HG03575 (cell line): ENCODE data around the gene PTCD3.

Experiments used
- ATAC-seq: cut with Tn5 transposase; IDR thresholded peaks from one replicate; pipeline ENCODE4 v1.9.1; 2021; ENCODE audit not compliant: unreplicated experiment, insufficient number of reproducible peaks, low FRiP score; ENCODE audit errors: extremely low read depth

The PTCD3 gene

DNA sequence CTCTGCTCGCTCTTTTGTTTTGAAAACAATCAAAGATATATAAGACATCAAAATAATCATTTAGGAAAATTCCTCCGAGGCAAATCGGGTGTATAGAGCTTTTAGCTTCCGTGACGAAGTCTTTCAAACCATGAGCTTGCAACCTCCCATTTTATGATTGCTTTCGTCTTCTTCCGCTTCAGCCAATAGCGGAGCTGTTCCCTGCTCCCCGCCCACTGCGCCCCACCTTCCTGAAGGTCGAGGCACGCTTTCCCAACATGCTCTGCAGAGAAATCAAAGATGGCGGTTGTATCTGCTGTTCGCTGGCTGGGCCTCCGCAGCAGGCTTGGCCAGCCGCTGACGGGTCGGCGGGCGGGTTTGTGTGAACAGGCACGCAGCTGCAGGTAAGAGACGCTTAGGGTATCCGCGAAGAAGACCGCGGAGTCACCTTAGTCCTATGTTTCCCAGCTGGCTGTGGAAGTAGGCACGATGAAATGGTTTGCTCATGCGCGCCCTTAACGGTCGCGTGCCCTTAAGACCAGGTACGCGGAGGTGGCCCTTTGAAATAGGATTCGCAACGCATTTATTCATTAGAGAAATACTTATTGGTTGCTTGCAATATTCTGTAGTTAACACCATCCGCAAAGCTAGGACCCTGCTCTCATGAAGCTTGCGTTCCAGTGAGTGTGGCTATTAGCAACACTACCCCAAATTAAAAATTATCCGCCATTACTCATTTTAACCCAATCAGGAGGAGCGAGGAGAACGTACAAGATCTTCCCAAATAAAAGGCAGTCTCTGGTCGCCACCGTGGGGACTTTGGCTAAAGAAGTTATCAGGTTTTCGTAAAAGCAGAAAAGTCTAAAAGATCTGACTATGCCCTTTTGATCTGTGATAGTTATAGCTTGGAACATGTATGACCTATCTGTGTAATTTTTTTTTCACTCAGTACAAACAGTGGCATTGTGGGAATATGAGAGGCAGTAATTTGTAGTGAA lies at the start of gene PTCD3:
PTCD3 (plus strand) TSS at position 267 of the 977 bp plus-strand sequence; CDS start at position 280, 13 bp downstream.
- ATAC-seq = peak; percentile 49

DNA sequence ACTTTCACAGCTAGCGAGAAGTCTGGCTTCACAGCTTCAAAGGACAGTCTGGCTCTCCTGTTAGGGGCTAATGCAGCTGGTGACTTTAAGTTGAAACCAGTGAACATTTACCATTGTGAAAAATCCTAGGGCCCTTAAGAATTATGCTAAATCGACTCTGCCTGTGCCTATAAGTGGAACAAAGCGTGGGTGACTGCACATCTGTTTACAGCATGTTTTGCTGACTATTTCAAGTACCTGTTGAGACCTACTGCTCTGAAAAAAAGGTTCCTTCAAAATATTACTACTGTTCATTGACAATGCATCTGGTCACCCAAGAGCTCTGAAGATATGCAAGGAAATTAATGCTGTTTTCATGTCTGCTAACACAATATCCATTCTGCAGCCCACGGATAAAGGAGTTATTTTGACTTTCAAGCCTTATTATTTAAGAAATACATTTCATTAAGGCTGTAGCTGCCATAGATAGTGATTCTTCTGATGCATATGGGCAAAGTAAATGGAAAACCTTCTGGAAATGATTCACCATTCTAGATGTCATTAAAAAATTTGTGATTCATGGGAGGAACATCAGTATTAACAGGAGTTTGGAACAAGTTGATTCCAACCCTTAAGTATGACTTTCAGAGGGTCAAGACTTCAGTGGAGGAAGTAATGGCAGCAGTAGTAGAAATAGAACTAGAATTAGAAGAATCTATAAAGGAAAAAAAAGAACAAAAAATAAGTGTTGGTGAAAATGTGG lies 49.3 kb upstream of the PTCD3 start:
- ATAC-seq = no peak

DNA sequence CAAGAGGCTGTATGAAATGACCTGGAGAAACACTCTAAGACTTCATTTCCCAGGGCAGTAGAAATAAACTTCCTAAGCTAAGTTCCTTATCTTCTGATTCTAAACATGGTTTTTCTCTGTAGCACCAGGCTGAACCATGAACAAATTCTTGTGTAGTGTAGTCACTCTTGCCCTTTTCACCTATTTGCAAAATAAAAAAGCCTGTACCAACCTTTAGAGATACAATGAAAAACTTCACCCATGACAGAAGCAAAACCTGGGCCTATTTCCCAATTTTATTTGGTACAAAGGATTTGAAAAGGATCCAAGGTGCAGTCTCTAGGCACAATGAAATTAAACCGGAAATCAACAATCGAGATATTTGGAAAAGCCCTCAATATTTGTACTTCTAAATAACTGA lies 44.0 kb upstream of the PTCD3 start:
- no peak for ATAC-seq

DNA sequence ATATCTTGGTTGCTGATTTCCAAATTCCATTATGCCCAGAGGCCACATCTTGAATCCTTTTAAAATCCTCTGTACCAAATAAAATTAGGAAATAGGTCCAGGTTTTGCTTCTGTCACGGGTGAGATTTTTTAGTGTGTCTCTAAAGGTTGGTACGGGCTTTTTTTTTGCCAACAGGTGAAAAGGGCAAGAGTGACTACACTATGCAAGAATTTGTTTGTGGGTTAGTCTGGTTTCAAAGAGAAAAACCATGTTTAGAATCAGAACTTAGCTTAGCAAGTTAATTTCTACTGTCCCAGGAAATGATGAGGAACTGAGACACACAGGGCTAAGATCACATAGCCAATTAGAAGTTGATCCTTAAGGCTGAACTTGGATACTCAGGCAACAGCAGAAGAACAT lies 42.0 kb upstream of the PTCD3 start:
- ATAC-seq = no peak

DNA sequence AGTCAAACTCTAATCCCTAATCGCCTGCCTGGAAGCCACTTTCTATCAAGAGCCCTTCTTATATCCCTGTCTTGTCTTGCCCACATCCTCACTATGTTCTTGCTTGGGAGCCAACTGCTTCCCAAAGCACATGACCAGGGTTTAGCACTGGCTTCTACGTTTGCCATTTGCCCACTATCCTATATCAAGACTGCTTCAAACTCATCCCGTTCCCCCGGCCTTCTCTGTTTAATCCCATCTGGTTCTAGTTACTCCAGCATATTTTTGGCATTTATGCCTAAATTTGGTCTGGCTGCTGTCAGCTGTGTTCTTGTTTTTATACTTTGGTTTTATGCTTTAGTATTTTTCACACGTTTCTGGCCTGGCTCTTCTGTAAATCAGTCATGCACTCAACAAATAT lies 40.5 kb upstream of the PTCD3 start:
- ATAC-seq = no peak

DNA sequence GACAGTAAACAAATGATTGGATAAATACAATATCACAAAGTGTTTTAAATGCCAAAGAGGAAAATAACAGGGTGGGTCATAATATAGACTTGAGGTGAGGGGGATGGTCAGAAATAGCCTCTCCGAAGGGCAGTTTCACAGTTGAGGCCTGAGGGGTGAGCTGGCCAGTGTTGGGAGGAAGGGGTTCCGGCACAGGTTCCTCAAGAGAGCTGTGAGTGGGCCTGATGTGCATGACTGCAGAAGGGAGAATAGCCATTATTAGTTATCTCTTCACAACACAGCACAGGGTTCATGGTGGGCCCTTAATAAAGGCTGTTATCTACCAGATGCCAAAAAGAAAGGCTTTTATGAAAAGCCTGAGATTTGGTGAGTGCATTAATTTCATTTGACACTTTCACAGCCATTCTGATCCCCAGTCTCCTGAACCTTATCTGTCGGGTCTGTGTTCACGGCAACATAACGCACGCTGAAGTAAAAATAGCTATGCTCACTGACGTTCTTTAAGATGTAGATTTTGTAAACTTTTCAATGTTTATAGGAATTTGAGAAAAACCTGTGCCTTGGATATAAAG lies 39.9 kb upstream of the PTCD3 start:
- ATAC-seq = no peak

DNA sequence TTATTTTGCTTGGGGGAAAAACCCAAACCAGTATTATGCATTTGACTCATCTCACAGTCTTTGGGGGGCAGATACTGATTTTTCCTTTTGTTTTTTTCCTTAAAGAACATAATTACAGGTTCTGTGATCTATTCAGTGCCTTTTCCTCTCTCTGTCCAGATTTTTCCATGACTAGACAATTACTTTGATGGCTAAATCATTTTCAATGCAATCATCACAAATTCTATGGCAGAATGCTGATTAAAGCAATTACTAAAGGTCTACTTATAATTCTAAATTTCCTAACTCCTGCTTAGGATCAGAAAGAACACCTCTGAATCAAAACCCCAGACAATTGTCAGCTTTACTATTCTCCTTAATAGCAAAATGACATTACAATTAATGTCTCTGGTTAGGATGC lies 39.1 kb upstream of the PTCD3 start:
- ATAC-seq = no peak

DNA sequence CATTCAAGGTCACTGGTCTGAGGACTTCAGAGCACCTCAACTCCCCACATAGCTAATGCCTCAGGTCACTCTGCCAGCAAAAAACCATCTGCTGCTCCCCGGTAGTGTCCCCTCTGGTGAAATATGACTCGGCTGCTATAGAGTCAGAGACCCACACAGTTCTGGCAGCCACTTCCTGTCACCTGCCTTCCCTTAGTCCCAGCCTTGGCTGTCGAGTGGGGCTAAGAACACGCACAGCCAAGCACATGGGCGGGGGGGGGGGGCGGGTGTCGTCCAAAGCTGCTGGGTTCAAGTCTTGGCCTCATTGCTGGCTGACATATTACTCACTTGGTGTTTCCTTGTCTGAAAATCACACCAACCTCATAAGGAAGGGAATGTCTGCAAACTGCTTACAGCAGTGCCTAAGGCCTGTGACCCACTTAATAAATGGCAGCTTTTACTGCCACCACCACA lies 37.9 kb upstream of the PTCD3 start:
- no peak for ATAC-seq

DNA sequence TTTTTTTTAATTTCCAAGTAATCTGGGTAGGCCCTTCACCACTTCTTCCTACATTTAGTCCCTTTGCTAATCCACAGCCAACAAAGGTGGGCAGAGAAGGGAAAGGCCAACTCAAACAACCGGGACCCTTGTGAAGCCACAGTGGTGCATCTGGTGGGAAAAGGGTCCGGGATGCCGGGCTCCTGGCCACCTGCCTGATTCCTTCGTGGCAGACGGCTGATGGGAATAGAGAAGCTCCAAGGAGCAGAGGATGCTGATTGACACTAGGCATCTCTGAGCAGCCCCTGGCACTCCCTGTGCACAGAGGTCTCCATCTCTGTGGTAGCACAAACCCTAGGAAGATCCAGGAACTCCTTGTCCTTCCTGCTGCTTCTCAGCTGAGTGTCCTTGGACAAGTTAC lies 37.4 kb upstream of the PTCD3 start:
- no peak for ATAC-seq

DNA sequence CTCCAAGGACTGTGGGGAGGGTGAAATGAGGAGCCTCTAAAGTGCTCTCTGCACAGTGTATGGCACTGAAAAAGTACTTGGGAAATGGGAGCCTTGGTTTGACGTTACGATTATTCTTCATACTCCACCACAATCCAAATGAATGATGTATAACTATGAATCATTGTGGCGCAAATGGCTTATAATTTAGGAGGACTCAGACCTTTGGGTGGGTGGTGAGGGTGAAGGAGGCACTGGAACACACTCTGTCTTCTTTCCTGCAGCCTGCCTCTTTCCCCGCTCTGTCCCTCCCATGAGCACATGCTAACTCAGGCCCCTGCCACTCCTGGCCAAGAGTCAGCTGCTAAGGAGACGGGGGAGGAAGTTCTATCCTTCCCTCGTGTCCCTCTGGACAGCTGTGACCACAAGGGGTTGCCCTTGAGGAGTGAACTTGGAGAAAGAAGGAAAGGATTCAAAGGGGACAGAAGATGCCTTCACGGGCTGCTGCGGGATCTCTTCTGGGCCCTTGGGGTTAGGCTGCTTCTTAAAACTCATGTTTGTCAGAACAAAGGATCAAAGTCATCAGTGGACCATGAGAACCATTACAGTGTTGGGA lies 36.8 kb upstream of the PTCD3 start:
- no peak for ATAC-seq

DNA sequence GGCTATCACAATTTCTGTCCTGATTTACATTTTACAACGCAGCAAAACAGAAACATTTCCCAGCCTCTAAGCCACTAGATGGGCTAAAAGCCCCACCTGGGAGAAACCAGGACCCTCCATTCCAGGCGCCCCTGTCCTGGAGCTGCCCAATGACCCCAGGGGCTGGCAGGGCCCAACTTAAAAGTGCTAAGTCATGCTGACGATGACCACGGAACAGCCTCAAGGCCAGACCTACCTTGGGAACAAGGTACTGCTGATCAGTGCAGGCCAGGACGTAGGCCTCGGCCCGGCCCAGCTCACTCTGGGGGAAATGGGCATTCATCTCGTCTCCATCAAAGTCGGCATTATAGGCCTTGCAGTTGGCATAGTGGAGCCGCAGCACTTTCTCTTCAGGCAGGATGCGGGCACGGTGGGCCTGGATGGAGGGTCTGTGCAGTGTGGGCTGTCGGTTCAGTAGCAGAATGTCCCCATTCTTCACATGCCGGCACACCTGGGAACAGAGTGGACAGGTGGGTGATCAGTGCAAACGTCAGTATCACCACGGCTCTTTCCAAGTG lies 36.2 kb upstream of the PTCD3 start:
- no peak for ATAC-seq

DNA sequence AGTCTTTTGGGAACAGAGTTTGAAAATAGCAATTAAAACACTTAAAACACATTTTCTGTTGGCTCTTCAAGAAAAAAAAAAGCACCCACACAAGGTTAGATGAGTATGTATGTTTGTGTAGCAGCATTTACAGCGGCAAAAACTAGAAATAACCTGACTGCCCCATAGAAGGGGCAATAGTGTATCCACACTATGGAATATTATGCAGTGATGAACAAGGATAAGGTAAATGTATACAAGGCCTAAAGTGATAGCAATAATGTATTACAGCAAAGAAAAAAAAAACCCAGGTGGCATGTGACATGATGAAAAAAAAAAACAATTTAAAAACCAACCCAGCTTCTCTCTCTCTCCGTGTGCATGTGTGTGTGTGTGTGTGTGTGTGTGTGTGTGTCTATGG lies 35.2 kb upstream of the PTCD3 start:
- no peak for ATAC-seq

DNA sequence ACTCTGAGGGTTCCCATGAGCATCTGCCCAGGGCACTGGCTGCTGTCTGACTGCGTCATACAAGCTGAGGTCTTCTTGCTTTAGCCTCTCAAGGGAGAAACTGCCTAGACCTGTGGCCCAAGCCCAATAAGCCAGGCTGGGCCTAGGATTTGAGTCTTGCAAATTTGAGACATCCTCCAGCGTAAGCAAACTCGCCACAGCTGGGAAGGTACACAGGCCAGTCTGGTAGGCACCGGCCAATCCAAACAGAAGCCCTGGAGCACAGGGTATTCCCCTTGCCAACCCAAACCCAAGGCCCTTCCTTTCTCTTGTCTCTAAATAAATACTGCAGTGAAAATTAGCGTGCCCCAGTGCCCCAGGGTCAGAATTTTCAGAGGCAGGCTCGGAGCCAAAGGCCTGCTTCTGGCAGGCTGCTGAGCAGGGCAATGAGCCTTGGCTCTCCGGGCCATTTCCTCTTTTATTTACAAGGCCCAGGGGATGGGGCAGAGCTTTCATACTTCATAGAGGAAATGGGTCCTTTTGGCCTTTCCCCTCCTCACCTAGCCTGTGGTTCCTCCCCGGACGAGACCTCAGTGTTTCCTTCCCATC lies 33.7 kb upstream of the PTCD3 start:
- ATAC-seq = no peak

DNA sequence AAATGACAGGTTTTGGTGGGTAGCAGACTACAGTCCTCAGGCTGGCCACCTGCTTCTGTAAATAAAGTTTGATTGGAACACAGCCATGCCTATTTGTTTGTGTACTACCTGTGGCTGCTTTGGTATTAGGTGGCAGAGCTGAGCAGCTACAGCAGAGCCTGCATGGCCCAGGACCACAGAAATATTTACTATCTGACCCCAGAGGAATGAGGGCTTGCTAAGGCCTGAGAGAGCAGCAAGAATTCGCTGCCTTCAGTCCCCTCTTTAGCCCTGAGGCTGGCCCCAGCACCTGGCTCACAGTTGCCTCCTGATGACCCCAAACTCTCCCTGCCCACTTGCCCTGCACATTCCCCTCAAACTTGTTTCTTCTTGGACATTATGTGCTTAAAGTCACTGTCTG lies 32.8 kb upstream of the PTCD3 start:
- ATAC-seq = no peak

DNA sequence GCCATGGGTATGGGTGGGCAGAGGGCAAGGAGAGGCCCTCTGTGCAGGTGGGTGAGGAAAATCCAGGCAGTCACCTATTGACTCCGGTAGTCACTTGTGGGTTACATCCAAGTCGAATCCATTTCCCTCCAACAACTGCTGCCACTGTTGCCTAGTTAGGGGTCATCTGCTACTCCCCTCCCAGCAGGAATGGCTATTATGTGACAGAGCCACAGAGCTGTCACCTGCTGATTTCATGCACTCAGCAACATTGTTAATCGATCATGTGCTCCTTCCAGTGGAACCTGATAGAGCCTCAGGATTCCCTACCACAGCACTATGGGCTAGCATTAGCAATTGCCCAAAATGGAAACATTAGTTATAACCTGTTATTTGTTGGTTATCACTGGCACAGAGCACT lies 31.8 kb upstream of the PTCD3 start:
- ATAC-seq = no peak

DNA sequence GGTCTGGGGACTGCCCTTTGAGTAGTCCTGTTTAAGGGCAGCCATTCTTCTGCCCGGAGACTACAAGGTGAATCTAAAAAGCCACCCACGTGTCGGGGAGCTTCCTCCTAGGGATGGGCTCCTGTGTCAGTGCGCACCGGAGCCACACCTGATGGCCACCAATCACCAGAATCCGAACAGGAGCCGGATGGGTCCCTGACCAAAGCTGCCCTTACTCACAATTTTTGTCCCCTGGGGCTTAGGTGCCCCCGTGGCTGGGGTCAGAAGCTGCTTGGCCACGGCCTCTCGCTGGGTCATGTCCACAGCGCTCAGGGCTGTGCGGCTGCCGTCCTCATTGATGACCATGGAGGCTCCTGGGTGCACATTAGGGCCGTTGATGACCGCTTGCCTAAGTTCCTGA lies 31.2 kb upstream of the PTCD3 start:
- ATAC-seq = no peak

DNA sequence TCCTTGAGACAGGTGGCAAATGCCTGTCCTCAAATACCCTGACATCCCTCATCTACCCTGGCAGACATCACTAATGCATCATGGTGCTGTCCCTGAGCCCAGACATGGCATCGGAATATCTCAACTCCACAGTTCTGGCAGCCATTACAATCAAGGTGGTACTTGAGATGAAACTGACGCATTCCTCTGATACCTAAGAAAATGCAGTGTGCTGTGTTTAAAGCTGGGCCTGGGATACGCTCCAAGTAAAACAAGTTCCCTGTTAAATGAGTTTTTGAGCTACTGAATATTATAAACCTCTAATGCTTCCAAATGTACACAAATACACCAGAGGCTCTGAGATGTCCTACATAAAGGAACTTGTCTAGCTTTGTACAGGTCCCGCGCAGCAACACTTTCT lies 30.1 kb upstream of the PTCD3 start:
- no peak for ATAC-seq

DNA sequence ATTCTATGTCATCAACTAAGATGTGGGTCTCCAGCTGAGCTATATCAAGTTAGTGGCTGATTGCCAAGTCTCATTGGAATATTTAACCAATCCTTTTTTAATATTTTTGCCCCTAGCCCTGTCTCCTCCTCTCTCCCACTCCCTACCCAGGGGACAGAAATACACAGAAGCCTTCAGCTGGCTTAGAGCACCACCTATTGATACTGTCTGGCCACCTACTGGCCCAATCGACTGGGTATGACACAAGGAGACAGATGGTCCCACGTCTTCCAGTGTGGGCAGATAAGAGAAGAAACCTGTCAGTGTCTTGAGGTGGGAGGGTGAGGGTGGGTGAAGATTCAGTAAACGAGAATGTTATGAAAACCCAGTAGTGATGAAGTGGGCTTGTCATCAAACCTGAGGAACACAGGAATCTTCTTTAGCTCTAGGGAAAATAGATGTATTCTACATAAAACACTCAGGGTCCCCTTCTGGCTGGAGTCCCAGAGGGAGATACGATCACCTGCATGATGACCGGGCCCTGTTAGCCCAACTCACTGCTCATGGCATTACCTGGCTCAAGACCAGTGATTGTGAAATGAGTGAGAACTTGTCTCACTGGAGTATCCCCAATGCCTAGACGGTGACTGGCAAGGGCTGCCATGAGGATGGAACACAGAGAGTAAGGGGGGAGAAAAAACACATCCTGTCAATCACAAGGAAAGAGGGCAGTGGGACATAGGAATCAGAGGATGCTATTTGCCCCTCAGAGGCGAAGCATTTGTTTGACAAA lies 27.1 kb upstream of the PTCD3 start:
- ATAC-seq = no peak
